ENCODE data around the gene TMEM63A. TPM values are rescaled to one million over a fixed set of nuclear protein-coding genes. Genes with fewer than 3 reads are reported as not detected.

TMEM63A gene
- total RNA-seq, 4 donors from 2014 or later: 11.2 to 125 (median 63.8) TPM

DNA sequence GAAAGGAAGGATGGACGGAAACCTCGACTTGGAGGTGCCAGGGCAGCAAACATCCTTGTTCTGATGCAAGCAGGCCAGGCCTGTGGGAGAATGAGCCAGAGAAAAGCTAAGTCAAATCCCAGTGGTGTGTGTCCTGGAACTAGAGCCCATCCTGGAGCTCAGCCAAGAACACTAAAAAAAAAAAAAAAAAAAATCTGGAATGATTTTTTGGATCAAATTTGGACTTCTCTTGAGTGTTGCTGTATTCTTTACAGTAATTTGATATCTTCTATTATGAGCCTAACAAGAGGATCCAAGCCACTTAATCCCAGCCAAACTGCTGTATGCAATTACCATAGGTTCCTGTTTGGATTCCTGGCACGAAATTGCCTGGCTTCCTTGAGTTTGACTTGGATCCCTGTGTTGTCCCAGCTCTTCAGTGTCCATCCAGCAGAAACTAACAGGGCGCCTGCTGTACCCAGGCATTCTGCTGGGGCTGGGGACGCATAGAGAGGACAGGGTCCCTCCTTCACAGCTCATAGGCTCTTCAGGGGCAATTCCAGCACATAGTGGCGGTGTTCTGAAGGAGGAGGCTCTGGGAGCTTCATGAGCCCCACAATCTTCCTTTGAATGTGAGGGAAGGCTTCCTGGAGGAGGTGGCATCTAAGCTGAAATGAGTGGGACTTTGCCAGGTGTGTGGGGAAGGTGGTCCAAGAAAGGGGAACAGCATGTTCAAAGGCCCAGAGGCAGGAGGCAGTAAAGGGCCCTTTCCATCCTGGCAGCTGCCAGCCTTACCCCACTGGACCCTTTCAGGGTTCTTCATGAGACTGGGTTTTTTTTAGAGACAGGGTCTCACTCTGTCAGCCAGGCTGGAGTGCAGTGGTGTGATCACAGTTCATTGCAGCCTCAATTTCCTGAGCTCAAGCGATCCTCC is 47.5 kb downstream of the TMEM63A start:
- no peaks in the 10 kb centered on the region for H3K9me3 ChIP-seq
- H3K27me3 ChIP-seq: no peaks in the 10 kb centered on the region
- H3K4me1 ChIP-seq: peaks cover 7 to 8% of the 10 kb centered on the region in 2 donors
- no peak overlapping the region for H3K4me3 ChIP-seq
- no peaks in the 10 kb centered on the region for H3K36me3 ChIP-seq
- peak overlapping the region; percentile 68 to 74 for H3K27ac ChIP-seq
- peak; percentile 72 to 83 for DNase-seq
- intact Hi-C loops (cut with DNase I; ENCODE audit: low total_unique reads): no loop called here
- TF ChIP-seq POLR2A (IDR thresholded peaks at IDR 0.05) (no peak), CTCF (IDR thresholded peaks at IDR 0.05) (no peak)

GRCh38 chr1:225830841-225831240 is 51.3 kb downstream of the TMEM63A start:
- no peak overlapping the region for H3K4me3 ChIP-seq
- no peak for TF ChIP-seq POLR2A (IDR thresholded peaks at IDR 0.05)
- no peak for TF ChIP-seq CTCF (IDR thresholded peaks at IDR 0.05)
- DNase-seq: no peak
- intact Hi-C loops (cut with DNase I; ENCODE audit: low total_unique reads): no loop called here
- H3K36me3 ChIP-seq: no peaks in the 10 kb centered on the region
- no peaks in the 10 kb centered on the region for H3K27me3 ChIP-seq
- peaks cover 5 to 18% of the 10 kb centered on the region in 2 donors for H3K4me1 ChIP-seq
- no peaks in the 10 kb centered on the region for H3K9me3 ChIP-seq
- no peak overlapping the region for H3K27ac ChIP-seq

GRCh38 chr1:225828706-225829345 is 53.4 kb downstream of the TMEM63A start:
- Histone ChIP-seq H3K9me3 (no peaks in the 10 kb centered on the region), H3K36me3 (no peaks in the 10 kb centered on the region), H3K4me3 (no peak overlapping the region), H3K4me1 (peaks cover 13 to 29% of the 10 kb centered on the region in 2 donors), H3K27ac (no peak overlapping the region), H3K27me3 (no peaks in the 10 kb centered on the region)
- intact Hi-C loops (cut with DNase I; ENCODE audit: low total_unique reads): no loop called here
- TF ChIP-seq CTCF (IDR thresholded peaks at IDR 0.05) (no peak), POLR2A (IDR thresholded peaks at IDR 0.05) (no peak)
- no peak for DNase-seq

DNA sequence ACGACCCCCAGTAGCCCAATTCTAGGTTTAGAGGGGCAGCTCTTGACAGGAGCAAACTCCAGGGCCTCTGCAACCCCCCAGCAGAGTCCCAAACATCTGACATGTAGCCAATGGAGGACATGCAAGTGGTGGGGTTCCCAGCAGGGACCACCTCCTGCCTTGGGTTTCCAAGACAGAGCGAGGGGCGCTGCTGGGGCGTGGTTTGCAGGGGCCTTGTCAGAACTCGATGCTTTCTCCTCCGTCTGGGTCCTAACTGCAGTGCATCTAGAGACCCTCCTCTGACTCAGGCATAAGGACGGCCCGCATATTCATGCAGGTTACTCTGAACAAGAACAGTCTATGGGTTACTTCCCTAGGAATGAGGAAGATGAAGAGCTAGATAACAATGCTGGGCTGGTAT is 55.1 kb downstream of the TMEM63A start:
- Histone ChIP-seq H3K4me3 (no peak overlapping the region), H3K9me3 (no peaks in the 10 kb centered on the region), H3K36me3 (no peaks in the 10 kb centered on the region), H3K27ac (peak overlapping the region; percentile 42 to 44), H3K27me3 (no peaks in the 10 kb centered on the region), H3K4me1 (peaks cover 23 to 29% of the 10 kb centered on the region in 2 donors)
- TF ChIP-seq CTCF (IDR thresholded peaks at IDR 0.05): no peak
- TF ChIP-seq POLR2A (IDR thresholded peaks at IDR 0.05): no peak
- DNase-seq: no peak
- intact Hi-C loops (cut with DNase I; ENCODE audit: low total_unique reads): no loop called here

DNA sequence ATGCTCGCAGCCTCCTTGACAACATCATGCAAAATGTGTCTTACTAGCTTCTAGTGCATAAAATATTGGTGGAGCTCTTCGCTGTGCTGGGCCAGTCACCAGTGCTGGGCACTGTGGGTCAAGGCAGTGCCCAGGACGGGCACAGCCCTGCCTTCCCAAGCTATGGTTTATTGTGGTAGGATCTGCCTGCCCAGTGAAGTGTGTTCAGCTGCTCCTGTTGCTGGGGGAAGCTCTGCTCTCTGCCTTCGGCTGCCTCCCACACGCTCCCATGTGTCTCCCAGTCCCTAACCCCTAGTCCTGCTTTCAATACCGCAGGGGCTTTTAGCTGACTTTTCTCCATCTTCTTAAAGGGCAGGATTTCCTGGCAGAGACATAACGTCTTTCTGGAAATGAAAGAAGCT is 56.6 kb downstream of the TMEM63A start:
- Histone ChIP-seq H3K4me1 (peaks cover 25 to 31% of the 10 kb centered on the region in 2 donors), H3K27me3 (no peaks in the 10 kb centered on the region), H3K4me3 (no peak overlapping the region), H3K36me3 (no peaks in the 10 kb centered on the region), H3K27ac (peak overlapping the region; percentile 42 to 44), H3K9me3 (no peaks in the 10 kb centered on the region)
- TF ChIP-seq POLR2A (IDR thresholded peaks at IDR 0.05) (no peak), CTCF (IDR thresholded peaks at IDR 0.05) (no peak)
- intact Hi-C loops (cut with DNase I; ENCODE audit: low total_unique reads): no loop called here
- no peak for DNase-seq

All from uterus (tissue), 4 donors.